Activated T-cell treated with anti-CD3 and anti-CD28 coated beads for 24 hours (primary cell): ENCODE measurements around the gene CFAP58.

ENCODE experiments used
- DNase-seq: peaks from one replicate; pipeline ENCODE4 v3.0.0-alpha.2; 2020; ENCODE audit warnings: low read depth

The CFAP58 gene

GRCh38 chr10:104336821-104337467 lies 16.7 kb upstream of the CFAP58 start:
- DNase-seq, result no peak

- DNase-seq, result no peak
Observed at GRCh38 chr10:104337521-104337984, 16.1 kb upstream of the CFAP58 start.

GRCh38 chr10:104337985-104338735 lies 15.5 kb upstream of the CFAP58 start, which contains the start of gene ITPRIP:
Gene ITPRIP (minus strand): TSS chr10:104338465. CDS start chr10:104316051, 22,414 bp downstream.
- peak; percentile 64 for DNase-seq

- DNase-seq, result no peak
Observed at GRCh38 chr10:104339469-104340110, 14.0 kb upstream of the CFAP58 start.

- no peak for DNase-seq
Observed at GRCh38 chr10:104340111-104340526, 13.5 kb upstream of the CFAP58 start.

- DNase-seq, result no peak
Observed at GRCh38 chr10:104340641-104341040, 13.0 kb upstream of the CFAP58 start.

GRCh38 chr10:104342941-104343411 lies 10.7 kb upstream of the CFAP58 start:
- no peak for DNase-seq

- DNase-seq, result no peak
Observed at GRCh38 chr10:104344219-104344618, 9.4 kb upstream of the CFAP58 start.

- no peak for DNase-seq
Observed at GRCh38 chr10:104345515-104345914, 8.1 kb upstream of the CFAP58 start.

GRCh38 chr10:104345941-104346340 lies 7.7 kb upstream of the CFAP58 start:
- no peak for DNase-seq

GRCh38 chr10:104347295-104348045 lies 6.2 kb upstream of the CFAP58 start:
- DNase-seq, result no peak

- DNase-seq, result no peak
Observed at GRCh38 chr10:104348601-104349000, 5.0 kb upstream of the CFAP58 start.

GRCh38 chr10:104349623-104350126 lies 4.0 kb upstream of the CFAP58 start:
- no peak for DNase-seq

- DNase-seq, result no peak
Observed at GRCh38 chr10:104350127-104350635, 3.5 kb upstream of the CFAP58 start.

- DNase-seq, result no peak
Observed at GRCh38 chr10:104351061-104351702, 2.5 kb upstream of the CFAP58 start.

GRCh38 chr10:104351919-104352318 lies 1.7 kb upstream of the CFAP58 start:
- DNase-seq, result no peak

- DNase-seq, result no peak
Observed at GRCh38 chr10:104359811-104360210, 6.2 kb downstream of the CFAP58 start.

- no peak for DNase-seq
Observed at GRCh38 chr10:104367904-104368303, 14.3 kb downstream of the CFAP58 start.

GRCh38 chr10:104368381-104368780 lies 14.7 kb downstream of the CFAP58 start:
- no peak for DNase-seq

- DNase-seq, result no peak
Observed at GRCh38 chr10:104371753-104372152, 18.1 kb downstream of the CFAP58 start.

- no peak for DNase-seq
Observed at GRCh38 chr10:104374591-104374990, 21.0 kb downstream of the CFAP58 start.
